ENCODE results near the gene SLC1A3.

Gene SLC1A3

GRCh38 chr5:36658038-36658756 is 51.8 kb downstream of the SLC1A3 start:
- no peak for DNase-seq

DNA sequence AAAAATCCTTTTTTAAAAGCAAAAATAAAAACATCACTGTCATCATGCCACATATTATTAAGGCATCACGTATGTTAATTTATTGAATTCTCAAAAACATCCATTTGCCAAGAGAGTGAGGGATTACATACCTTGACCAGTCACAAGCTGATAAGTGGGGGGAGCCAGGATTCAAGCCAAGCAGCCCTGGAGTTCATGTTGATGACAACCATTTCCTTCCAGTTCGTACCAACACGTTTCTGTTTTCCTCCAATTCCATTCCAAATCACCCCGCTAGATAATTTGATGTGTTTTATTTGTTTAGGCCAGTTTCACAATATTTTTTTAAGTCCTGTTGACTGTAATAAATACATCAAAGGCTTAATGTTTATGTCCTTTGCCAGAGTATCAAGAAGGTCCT is 53.0 kb downstream of the SLC1A3 start:
- DNase-seq: no peak

DNA sequence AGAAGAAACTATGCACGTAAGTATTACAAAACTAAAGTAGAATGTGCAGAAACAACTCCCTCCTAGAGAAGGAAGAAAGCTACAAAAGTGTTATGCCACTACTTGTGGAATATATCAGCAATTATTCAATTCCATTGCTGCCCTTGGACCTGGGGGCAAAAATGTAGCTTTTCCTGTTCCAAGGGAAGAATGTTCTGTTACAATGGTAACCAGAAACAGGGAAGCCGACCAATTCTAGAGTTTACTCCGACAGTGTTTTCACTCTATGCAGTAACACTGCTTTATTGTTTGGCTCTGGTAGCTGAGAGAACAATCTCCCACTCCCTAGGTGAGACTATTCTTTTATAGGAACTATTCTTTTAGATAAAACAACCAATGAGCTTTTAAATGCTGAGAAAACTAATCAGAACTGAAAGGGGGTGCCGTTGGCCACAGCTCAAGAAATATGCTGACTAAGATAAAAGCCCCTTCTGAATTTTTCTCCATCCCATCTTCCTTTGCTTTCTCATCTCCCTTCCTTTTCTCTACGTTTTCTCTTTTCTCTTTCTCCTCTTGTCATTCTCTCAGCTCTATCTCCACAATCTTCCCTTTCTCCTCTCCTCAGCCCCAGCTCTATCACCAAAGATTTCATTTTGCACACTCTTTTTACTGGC is 54.1 kb downstream of the SLC1A3 start:
- DNase-seq: no peak

DNA sequence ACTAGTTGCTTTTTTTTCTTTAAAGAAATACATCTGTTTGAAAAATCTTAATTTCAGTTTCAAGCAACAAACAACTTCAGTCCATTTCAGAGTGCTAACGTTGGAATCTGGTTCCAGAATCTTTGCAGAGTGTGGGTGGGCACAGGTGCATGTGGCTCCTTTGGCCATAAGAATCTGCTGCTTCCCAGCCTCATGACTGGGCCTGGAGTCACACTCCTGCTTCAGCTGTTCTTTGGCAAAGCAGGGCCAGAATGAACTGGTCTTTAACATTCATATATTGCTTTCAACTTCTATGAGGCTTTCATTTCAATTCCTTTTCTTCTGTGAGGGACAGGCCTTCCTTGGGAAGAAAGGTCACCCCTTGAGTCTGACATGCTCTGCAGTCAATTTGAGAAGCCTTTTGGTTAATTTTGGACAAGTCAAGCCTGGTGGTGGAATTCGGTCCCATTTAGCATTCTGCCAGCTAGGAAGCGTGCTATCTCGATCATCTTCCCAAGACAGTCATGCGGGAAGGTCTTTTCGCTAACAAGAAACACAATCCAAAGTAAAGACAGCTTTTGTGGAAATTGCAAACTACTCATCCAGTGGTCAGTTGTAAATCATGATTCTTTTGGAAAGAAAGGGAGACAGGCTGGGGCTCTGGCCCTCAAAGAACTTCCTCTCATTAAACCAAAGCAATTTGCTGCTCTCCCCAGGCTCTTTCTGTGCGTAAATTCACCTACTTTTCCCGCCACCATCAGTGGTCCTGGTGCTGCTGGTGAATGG is 55.2 kb downstream of the SLC1A3 start:
- DNase-seq: no peak

DNA sequence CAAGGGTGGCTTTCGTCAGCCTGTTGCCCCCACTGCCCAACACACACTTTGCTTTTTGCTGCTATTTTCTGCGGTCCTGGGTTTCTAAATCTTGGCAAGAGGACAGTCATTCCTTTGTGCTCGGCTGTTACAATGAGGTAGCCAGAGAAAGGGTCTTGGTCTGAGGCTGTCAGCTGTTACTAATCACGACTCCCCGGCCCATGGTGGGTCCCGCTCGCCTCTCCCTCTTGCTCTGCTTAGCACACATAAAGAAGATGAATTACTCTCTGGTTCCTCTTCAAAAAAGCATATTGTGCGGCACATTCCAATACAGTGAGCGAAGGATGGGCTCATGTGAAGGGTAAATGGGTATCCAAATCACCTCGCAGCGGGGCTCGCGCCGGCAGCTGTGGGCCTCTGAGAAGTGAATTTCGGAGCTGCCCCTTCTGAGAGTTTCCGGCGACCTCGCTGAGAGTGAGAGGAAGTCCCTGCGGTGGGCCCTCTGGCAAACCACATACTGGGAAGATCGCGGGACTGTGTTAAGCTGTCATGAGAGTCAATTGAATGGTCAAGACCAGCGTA is 56.0 kb downstream of the SLC1A3 start:
- DNase-seq: no peak

DNA sequence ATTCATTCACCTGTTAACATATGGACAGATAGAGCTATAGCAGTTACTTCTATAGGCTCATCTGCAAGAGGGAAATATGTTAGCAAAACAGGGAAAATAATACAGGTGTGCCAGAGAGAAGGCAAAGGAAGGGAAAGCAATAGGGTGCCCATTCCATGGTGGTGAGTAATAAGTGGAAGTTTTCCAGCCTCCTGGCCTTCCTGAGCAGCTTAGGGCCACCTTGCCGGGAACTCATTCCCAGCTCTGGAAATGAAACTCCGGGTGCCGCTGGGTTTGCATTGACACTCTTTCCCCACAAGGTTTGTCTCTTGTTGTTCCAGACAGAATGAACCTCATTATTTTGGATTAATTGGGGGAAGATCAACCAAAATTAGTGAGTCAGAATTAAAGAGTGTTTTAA is 58.4 kb downstream of the SLC1A3 start:
- no peak for DNase-seq

- no peak for DNase-seq
These were observed 59.2 kb downstream of the SLC1A3 start for GRCh38 chr5:36665628-36666027.

DNA sequence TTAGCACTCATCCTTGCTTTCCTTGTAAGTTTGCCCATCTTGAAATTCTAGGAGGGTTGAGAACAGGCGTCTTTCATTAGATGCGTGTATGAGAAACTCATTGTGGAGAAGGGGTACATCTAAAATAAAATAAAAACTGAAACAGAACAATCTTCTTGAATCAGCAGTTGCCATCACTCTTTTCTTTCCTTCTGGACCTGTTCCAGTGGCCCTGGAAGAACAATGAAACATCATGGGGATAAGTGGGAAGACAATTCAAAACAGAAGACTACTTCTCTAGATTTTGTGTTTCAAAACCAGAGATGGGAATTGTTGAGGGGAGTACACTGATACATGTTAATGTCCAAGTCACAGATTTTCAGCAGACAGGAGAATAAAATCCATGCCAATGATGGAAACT is 59.9 kb downstream of the SLC1A3 start:
- no peak for DNase-seq

GRCh38 chr5:36666986-36667385 is 60.6 kb downstream of the SLC1A3 start:
- DNase-seq: no peak

GRCh38 chr5:36667824-36668223 is 61.4 kb downstream of the SLC1A3 start:
- DNase-seq: no peak

DNA sequence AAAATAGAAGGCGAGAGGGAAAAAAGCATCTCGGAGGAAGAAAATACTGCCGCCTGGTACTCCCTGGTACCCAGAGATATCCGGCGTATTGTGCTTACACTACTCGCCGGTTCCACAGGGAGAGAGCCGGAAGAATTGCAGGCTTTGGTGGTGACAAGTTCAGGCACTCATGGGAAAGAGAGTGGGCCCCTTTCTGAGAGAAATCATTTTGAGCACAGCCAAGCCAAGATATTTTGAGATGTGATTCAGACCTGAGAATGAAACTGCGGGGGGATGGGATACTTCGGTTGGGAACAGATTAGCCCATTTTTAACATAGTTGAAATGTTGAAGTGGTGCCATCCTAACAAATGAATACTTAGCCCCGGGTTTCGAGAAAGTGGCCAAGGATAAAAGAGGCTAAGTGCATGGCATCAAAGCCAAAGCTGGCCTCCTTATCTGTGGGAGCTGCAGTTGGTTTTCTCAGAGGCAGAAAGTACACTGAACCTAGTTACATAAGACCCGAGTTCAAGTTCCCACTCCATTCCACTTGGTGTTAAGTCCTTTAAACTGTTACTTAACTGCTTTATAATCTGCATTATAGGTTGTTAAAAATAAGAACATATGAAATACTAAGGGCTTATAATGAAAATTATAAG is 62.7 kb downstream of the SLC1A3 start:
- DNase-seq: no peak

GRCh38 chr5:36670548-36670947 is 64.1 kb downstream of the SLC1A3 start:
- DNase-seq: no peak

DNA sequence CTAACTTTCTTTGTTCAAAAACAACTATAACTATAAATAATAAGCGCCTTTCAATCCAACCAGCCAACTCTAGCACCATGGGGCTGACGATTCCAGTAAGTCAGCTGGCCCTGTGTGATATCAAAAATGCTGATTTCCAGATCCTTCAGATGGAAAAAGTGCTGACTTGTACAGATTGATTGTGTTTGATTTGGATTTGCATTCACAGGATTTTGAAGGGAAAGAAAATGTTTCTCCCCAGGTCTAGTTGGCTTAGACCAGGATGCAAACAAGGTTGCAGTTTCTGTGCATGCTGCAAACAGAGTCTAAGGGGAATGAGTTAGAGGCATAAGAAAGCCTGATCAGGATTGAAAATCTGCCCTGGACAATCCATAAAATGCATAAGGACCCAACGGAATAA is 68.9 kb downstream of the SLC1A3 start:
- no peak for DNase-seq

GRCh38 chr5:36679221-36679989 is 73.0 kb downstream of the SLC1A3 start:
- DNase-seq: no peak

GRCh38 chr5:36680066-36680465 is 73.7 kb downstream of the SLC1A3 start:
- no peak for DNase-seq

GRCh38 chr5:36681711-36682110 is 75.3 kb downstream of the SLC1A3 start:
- DNase-seq: no peak

DNA sequence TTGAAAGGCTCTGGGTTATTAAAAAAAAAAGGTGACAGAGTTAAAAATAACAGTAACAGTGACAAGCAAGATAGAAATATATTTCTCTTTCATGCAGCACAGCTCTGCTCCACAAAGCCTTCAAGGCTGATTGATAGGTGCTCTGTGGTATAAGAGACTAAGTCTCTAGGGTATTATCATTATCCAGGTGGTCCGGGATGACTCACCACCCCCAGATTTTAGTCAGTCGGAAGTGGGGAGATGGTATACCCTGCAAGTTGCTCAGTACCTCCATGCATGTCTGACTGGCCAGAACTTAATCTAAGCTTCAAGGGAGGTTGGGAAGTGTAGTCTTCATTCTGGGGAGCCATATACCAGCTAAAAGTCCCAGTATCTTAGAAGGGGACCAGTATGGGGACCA is 76.1 kb downstream of the SLC1A3 start:
- DNase-seq: no peak

DNA sequence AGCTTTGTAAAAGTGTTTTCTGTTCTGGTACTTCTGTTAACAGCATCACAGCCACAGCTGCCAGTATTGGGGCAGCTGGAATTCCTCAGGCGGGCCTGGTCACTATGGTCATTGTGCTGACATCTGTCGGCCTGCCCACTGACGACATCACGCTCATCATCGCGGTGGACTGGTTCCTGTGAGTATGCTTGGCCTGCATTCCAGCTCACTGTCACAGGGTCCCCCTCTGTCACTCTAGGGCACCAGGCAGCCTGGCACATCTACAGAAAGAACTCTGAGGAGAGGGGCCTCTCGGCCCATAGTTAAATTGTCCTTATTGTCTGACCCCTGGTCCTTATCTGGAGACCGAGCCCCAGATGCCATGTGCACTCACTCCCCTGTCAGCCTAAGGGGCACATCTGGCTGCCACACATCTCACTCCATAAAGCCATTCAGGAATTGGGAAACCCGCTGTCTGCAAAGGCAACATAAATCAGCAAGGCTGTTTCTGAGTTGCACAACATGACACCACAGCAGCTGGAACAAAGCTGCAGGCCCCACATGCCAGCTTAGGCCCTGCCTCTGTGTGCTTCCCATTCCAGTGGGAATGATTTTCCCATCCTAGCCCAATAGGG is 77.5 kb downstream of the SLC1A3 start:
- no peak for DNase-seq

DNA sequence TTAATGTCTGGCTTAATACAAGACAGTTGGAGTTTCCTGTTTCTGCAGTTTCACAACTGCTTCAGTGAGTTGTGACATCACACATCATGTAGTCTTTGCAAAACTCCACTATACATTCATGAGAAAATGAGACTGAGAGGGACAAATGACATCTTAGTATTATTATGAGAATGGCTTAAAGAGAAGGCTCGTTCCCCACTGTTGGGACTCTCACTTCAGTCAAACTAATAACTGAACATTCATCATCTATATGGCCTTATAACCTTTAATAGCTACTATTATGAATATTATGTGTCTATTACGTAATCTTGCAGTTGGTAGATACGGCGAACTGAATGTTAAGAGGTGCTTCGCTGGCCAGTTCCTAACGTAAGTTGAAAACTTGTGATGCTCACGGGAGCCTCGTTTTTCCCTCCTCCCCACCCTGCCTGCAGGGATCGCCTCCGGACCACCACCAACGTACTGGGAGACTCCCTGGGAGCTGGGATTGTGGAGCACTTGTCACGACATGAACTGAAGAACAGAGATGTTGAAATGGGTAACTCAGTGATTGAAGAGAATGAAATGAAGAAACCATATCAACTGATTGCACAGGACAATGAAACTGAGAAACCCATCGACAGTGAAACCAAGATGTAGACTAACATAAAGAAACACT is 79.4 kb downstream of the SLC1A3 start:
- no peak for DNase-seq

GRCh38 chr5:36686881-36687280 is 80.5 kb downstream of the SLC1A3 start:
- no peak for DNase-seq

GRCh38 chr5:36688722-36689121 is 82.3 kb downstream of the SLC1A3 start:
- DNase-seq: no peak

All from NCI-H1105 treated with DMSO at 0.1 percent for 48 hours (cell line).